Frontal cortex (tissue), 4 donors: ENCODE data around the gene ESPL1. TPM values are rescaled to one million over a fixed set of nuclear protein-coding genes. Genes with fewer than 3 reads are reported as not detected.
"Not testable (repeated sequence)": the region's sequence is repeated elsewhere in the genome, so short reads cannot be mapped to it uniquely, and the experiment has no call there.

Experiments used
- DNase-seq, 2 donors: peaks; one replicate each; pipeline ENCODE4 v3.0.0; 2012; ENCODE audit warnings: low spot score in 2 of 2
- FAIRE-seq: peaks from 2 replicates; lab custom pipeline; 2012; peaks lifted over from hg19 to GRCh38; lab: Jason Lieb, UNC
- total RNA-seq: library from RNA; depleted of rRNA; stranded (reverse); fragments of >200 nt; gene quantifications from one replicate; pipeline ENCODE4 v1.2.3, GENCODE V29; 2014
- donor health status: control.
- donor health status: control.
- donor health status: control.

ESPL1 gene
- total RNA-seq, 1 donor from 2014 or later = 1.2 TPM

DNA sequence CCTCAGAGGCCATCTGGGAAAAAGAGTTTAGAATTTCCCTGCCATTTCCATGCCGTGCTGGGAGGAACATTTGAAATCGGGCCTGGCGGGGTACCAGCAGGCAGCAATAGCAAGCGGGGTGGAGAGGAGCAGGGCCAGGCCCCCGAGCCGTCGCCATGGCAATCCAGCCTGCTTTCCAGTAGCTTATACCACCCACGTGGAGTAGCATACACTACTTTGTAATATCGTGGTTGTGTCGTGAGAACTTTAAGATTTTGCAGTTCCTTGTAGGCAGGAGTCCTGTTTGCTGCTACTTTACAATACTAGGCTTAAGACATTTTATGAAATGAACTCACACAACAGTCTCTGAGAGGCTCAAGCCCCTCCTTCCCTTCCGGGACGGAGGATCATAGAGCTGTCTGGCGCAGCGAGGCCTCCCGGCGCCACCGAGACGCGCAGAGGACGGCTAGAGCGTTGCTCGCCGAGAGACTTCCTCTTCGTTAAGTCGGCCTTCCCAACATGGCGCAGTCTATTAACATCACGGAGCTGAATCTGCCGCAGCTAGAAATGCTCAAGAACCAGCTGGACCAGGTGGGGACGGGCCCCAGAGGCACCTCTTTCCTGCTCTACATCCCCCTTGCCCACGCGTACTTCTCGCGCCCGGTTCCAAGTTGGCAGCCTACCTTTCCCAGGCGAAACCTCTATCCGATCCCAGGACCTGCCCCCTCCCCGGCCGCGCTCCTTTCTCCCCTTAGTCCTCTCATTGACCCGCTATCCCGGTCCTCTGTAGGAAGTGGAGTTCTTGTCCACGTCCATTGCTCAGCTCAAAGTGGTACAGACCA, 27.2 kb downstream of the ESPL1 start, which contains the start of gene PFDN5:
Gene PFDN5, plus strand, starts transcription at position 473 of the 821 bp plus-strand sequence. Its CDS starts 26 bp downstream, at position 499.
- FAIRE-seq (no peak), DNase-seq (peak; percentile 71 to 86)

DNA sequence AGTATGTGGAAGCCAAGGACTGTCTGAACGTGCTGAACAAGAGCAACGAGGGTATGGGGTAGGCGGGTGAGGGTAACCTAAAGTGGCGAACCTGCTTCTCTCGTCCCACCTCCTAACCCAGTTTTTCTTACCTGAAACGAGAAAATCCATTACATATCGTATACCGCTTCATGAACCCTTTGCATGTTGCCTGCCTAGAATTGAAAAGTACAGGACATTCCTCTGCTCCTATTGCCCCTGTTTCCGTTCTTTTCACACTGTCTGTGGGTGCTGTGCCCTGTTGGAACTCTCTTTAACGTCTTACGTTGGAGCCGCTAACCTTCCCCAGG, 27.8 kb downstream of the ESPL1 start:
- DNase-seq = no peak
- no peak for FAIRE-seq

DNA sequence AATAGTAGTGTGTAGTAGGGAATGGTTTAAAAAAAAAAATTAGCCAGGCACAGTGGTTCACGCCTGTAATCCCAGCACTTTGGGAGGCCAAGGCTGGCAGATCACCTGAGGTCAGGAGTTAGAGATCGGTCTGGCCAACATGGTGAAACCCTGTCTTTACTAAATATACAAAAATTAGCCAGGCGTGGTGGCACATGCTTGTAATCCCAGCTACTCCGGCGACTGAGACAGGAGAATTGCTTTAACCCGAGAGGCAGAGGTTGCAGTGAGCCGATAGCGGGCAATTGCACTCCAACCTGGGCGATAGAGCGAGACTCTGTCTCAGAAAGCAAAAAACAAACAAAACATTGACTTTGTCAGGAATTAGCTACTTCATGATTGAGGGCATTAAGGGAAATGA, 29.0 kb downstream of the ESPL1 start:
- not testable (repeated sequence) for DNase-seq, FAIRE-seq

DNA sequence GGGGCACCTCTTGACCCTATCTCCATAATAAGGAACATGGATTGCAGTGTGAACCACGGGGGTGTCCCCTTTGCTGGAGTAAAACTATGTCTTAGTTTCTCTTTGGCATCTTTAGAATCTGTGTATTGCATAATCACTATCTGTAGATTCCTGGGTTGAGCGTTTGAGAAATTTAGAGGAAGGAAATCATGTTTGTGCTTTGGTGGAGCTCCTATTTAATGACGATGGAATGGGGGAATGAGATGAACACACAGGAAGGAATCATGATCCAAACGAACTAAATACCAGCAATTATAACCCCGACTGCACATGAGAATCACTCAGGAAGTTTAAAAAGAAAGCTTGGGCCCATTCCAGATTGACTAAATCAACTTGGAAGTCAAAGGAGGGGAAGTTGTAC, 30.1 kb downstream of the ESPL1 start:
- FAIRE-seq = no peak

DNA sequence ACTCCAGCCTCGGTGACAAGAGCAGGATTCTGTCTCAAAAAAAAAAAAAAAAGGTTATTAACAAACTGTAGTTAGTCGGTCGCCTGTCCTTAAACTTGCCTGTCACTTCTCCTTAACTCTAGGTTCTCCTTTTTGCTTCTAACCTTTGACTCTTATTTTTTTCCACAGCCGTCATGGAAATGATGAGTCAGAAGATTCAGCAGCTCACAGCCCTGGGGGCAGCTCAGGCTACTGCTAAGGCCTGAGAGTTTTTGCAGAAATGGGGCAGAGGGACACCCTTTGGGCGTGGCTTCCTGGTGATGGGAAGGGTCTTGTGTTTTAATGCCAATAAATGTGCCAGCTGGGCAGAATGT, 31.0 kb downstream of the ESPL1 start:
- FAIRE-seq = no peak
- DNase-seq = no peak

More for the DNA sequence above, 30.1 kb downstream of the ESPL1 start:
- DNase-seq = no peak

DNA sequence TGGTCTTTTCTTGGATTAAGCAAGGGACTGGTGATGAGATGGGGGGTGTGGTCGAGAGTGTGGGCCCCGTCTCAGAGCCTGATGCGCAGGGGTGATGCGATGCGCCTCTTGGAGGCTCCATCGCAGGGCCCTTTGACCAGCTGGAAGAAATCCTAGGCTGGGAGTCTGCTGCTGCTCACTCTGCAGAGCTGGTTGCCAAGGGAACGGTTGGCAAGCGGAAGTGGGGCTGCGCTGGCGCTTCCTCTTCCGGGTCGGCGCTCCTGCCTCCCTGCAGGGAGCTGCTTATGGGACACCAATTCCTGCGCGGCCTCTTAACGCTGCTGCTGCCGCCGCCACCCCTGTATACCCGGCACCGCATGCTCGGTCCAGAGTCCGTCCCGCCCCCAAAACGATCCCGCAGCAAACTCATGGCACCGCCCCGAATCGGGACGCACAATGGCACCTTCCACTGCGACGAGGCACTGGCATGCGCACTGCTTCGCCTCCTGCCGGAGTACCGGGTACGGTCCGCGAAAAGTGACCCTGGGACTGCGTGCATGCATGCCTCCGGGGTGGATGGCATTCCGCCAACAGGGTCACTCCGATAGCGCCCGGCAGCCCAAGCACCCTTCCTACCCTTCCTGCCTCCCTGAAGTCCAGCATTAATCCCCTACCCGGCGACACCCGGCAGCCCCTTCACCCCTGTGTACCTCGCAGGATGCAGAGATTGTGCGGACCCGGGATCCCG, 31.5 kb downstream of the ESPL1 start, which contains the start of gene MYG1:
Gene MYG1, plus strand, starts transcription at position 242 of the 727 bp plus-strand sequence. Its CDS starts 43 bp downstream, at position 285.
- DNase-seq (peak; percentile 68 to 86), FAIRE-seq (no peak)

DNA sequence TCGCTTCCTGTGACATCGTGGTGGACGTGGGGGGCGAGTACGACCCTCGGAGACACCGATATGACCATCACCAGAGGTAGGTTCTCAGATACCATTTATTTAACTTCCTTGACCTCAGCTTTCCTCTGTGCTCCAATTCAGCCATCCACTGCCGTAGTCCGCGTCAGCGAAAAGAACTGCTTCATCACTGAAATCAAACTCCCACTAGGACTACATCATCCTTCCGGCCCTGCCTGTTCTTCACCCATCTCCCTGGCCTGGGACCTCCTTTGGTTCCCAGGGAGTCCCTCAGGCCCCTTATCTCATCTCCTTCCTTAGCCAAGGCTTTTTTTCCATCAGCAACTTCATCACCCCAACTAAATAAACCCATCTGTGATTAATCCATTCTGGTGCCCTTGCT, 32.1 kb downstream of the ESPL1 start:
- DNase-seq (no peak), FAIRE-seq (no peak)

DNA sequence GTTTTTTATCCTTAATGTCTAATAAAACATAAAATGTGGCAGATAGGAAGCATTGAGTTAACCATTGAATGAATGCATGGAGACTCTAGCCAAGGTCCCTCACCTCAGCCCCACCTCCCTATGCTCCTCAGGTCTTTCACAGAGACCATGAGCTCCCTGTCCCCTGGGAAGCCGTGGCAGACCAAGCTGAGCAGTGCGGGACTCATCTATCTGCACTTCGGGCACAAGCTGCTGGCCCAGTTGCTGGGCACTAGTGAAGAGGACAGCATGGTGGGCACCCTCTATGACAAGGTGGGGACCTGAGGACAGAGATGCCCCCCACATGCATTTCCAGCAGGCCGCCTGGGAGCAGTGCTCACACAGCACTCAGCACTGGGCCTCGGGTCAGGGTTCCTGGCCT, 34.8 kb downstream of the ESPL1 start:
- DNase-seq = no peak
- FAIRE-seq = no peak

DNA sequence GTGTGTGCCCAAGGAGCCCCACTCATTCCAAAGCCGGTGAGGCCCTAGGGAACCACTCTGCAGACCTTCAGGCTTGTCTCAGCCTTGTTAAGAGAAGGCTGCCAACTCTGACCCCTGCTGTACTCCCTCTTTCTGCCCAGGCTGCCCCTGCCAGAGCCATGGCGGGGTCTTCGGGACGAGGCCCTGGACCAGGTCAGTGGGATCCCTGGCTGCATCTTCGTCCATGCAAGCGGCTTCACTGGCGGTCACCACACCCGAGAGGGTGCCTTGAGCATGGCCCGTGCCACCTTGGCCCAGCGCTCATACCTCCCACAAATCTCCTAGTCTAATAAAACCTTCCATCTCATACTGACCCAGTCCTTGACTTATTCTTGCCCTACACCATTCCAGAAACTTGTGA, 38.7 kb downstream of the ESPL1 start:
- FAIRE-seq = no peak

DNA sequence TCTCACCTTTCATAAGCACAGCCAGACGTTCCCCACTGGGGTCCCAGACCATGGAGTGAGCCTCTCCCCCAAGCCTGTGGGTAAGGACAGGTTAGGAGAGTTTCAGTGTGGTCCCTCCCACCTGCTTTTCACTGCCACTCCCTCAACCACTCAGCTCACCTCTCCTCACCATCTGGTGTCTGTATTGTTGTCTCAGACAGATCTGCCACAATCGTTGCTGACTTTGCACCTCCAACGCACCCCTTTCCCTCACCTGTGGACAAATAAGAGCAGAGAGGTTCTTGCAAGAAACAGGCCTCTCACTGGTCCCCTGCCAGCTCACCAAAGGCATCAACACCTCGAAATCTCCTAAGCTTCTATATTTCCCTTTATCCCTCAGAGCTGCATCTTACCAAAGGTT, 40.2 kb downstream of the ESPL1 start:
- DNase-seq (no peak), FAIRE-seq (no peak)

More for the DNA sequence above, 38.7 kb downstream of the ESPL1 start:
- DNase-seq = no peak

DNA sequence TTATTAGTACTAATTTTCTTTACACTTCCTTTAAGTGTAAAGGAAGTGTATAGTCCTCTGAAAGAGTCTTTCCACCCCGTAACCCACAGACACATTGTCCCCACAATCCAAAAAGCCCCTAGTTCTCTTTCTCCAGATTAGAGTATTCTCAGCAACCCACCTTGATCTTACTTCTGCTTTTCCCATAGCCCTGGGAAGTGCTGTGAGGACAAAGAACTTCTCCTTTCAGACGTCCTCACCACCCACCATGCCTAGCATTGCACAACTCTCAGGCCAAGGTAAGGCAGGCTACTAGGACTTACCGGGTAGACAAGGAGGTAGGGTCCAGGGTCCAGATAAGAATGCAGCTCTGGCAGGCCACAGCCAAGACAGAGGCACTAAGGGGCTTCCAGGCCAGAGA, 45.9 kb downstream of the ESPL1 start:
- FAIRE-seq = no peak
- no peak for DNase-seq

DNA sequence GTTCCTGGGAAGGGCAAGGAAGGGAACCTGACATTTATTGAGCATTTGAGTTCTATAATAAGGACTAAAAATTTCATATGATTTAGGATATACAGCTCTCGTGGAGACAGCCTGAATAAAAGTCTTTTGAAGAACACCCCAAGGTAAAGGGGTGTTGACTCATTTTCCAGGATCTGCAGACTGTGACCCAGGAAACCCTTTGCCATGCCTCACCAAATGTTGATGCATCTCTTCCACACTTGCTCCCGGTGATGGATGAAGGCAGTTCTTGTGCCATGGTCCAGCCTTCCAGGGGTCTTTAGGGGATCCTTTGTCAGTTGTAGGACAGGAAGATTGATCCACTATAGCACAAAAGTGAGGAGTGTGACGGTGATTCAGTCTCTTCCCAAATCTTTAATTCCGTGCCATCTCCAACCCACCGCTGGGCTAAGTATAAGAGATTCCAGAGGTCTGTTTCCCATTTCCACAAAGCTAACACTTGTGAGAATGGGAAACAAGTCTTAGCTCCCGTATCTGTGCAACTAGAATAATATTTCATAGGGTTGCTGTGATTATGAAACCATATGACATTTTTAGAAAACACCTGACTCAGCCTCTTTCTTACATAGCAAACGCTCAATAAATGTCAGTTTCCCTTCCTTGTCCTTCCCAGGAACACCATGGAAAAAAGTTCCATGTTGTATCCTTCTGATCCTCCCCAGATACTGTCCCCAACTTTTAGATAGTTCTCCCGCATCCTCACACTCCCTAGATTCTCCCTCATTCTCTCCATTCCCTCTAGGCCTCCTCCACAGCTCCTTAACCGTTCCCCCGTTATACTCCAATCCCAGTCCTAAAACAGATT, 52.5 kb downstream of the ESPL1 start:
- no peak for FAIRE-seq
- no peak for DNase-seq

DNA sequence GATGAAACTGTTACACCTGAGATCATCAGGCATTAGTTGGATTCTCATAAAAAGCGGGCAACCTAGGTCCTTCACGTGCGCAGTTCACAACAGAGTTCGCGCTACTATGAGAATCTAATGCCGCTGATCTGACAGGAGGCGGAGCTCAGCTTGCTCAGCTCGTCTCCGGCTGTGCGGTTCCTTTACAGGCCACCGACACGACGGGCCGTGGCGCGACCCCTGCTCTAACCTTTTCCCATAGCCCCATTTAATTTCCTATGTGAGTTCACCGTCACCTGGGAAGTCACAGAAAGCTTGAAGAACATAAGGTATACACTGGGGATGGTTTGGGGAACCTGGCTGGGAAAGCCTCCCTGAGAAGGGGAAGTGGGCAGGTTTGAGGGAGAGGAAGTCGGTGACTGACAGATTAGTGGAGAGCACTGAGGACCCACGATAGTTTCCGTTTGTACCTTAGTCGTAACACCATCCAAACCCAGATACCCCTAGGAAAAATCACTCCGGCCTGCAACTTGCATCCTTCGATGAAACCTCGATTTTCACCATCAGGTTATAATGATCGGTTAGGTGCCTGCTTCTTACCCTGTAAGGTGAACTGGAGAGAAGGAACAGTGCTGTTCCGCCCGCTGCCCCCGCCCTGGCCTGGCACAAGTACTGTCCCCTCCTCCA, 56.1 kb downstream of the ESPL1 start:
- no peak for FAIRE-seq
- DNase-seq = no peak

DNA sequence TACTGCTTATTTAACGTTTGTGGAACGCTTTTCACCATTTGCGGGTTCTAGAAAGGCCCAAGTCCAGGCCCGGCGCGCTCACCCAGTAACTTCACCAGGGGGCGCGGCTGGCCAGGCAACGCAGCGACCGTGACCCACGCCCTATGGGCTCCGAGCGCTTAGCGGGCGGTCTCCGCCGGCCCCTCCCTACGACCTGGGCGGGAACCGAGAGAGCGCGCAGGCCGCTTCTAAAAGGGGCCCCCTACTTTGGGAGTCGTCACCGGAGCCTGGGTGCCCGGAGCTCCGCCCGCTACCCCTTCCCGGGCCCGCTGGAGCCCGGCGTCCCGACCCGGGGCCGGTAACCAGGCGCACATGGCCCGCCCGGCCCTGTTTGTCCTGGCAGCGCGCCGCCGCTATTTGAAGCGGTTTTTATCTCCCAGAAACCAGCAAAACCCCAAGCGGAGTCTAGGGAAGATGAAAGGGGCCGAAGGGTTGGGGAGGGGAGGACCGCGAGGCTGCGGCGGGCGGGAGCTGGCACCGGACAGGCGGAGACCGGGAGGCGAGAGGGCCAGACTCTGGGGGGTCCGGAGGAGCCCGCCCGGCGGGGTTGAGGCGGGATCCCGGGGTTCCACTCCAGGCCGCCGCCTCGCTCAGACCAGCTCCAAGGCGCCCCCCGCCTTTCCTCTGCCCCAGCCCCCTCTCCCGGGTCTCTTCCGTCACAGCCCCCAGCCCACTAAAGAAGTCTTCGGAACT, 56.8 kb downstream of the ESPL1 start:
- DNase-seq = peak; percentile 91 to 93
- no peak for FAIRE-seq

DNA sequence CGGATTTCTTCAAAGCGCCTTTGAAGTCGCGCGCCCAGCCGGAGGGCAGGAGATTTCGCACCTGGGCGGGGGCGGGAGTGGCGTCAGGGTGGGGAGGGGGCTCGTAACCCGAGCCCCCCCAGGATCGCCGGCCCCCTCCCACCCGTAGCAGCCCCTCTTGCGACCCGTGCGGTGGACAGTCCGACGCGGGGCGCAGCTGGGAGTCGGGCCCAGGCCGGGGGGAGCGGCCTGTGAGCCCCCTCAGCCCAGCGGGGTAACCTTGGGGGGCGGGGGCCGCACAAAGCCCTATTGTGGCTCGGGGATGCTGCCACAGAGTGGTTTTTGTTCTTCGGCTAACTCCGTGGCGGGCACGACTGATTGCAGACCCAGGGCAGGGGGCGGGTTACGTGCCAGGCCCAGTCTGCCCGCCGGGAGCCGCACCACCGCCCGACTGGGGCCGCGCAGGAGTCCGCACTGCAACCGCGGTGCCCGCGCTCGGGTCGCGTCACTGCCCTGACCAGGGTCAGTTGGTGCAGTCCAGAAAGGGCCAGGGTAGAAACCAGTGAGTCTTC, 57.5 kb downstream of the ESPL1 start:
- FAIRE-seq = no peak
- DNase-seq = peak; percentile 80 to 90

DNA sequence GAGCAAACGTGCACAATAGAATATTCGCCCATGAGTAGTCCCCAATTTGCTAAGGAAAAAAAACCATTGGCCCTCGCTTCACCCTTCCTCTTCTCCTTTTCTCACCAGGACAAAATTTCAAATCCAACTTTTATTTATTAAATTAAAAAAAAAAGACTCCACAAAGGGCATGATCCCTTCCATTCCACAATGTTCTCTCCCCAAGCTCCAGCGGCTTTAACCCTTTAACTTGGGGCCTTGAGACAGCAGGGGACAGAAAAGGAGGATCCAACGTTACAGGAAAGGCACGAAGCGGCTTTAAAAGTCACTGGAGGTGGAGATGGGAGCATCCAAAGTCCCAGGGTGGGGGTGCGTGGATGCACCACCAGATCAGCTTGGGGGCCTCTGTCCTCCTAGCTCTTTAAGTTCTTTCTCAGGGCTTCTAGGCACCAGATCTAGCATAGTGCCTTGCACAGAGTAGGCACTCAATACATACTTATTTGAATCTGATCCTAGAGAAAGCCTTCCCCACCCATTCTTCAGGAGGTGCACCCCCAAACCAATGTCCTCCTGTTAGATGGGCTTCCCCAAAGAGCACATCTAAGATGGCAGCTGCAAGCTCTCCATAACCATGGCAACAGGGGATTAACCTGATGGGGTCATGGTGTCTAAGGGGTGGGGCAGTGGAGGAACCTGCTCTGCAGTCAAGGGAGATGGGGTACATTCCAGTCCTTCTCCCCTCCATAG, 58.5 kb downstream of the ESPL1 start:
- DNase-seq (no peak), FAIRE-seq (no peak)

DNA sequence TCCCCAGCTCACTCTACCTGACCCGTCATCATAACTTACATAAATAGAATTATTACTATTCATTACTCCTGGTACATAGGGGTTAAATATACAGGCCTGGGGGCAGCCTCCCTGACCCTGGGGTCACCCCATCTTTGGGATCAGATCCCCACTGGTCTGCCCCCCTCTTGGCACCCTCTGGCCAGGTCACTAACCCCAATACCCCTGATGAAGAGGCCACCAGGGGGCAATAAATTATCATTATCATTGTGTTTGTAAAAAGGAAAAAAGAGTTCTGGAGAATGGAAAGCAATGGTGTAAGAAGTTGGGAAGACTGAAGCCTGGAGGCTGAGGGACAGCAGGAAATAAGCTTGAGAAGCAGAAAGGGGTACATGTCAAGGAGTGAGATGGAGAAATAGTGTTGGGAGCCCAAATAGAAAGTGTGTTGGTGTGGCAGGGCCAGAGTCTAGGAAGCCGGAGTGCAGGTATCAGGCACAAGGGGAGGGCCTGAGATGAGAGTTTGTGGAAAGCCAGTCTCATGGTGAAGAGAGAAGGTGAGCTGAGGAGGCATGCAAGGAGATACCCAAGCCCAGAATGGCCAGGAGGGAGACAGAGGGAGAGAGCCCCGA, 59.4 kb downstream of the ESPL1 start:
- no peak for FAIRE-seq
- DNase-seq = no peak

DNA sequence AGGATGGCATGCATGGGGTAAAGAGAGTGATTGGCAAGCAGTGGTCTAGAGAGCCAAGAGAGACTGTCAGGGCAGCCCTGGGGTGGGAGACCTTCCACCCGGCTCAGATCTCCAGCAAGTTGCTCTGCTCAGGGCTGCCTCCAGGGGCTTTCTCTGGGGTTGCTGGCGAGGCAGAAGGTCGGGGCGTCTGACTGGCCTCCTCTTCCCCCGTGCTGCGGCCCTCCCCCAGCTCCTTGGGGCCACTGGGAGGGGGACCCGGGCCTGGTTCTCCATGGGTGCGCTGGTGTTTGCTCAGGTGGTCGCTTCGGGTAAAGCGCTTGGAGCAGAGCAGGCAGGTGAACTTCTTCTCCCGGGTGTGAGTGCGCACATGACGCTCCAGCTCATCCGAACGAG, 59.9 kb downstream of the ESPL1 start:
- FAIRE-seq (no peak), DNase-seq (no peak)
